GM19395 (cell line): Measurements from ENCODE around the gene MTFP1.
"Not testable (repeated sequence)": the region's sequence is repeated elsewhere in the genome, so short reads cannot be mapped to it uniquely, and the experiment has no call there.

ENCODE experiments used
- ATAC-seq: cut with Tn5 transposase; IDR thresholded peaks from one replicate; pipeline ENCODE4 v1.9.1; 2021; ENCODE audit warnings: mild to moderate bottlenecking, moderate library complexity; ENCODE audit not compliant: unreplicated experiment

The MTFP1 gene

GRCh38 chr22:30425616-30426387 lies at the start of gene MTFP1:
Gene MTFP1, plus strand, starts transcription at chr22:30425768. Its CDS starts 112 bp downstream, at chr22:30425880.
- ATAC-seq, result no peak

- no peak for ATAC-seq
These were observed 45.6 kb upstream of the MTFP1 start for GRCh38 chr22:30380011-30380410.

- ATAC-seq, result no peak
These were observed 44.3 kb upstream of the MTFP1 start for GRCh38 chr22:30381264-30381663.

- ATAC-seq, result no peak
These were observed 43.2 kb upstream of the MTFP1 start for GRCh38 chr22:30382340-30382739.

- no peak for ATAC-seq
These were observed 42.5 kb upstream of the MTFP1 start for GRCh38 chr22:30383061-30383460.

- ATAC-seq, result no peak
These were observed 39.6 kb upstream of the MTFP1 start for GRCh38 chr22:30385942-30386341.

- ATAC-seq, result no peak
These were observed 39.0 kb upstream of the MTFP1 start for GRCh38 chr22:30386608-30386959.

- peak; percentile 63 for ATAC-seq
These were observed 38.4 kb upstream of the MTFP1 start, which contains the start of gene RNF215 for GRCh38 chr22:30386960-30387827. Gene RNF215, minus strand, starts transcription at chr22:30387411. Its CDS starts 98 bp downstream, at chr22:30387313.

GRCh38 chr22:30390974-30391691 lies 34.4 kb upstream of the MTFP1 start:
- ATAC-seq, result no peak

- no peak for ATAC-seq
These were observed 32.8 kb upstream of the MTFP1 start for GRCh38 chr22:30392661-30393321.

- no peak for ATAC-seq
These were observed 32.3 kb upstream of the MTFP1 start for GRCh38 chr22:30393322-30393680.

GRCh38 chr22:30393885-30394284 lies 31.7 kb upstream of the MTFP1 start:
- no peak for ATAC-seq

GRCh38 chr22:30396871-30397655 lies 28.5 kb upstream of the MTFP1 start, which contains the start of gene SEC14L2:
Gene SEC14L2, plus strand, starts transcription at chr22:30397018. Its CDS starts 99 bp downstream, at chr22:30397117.
- no peak for ATAC-seq

- ATAC-seq, result no peak
These were observed 27.6 kb upstream of the MTFP1 start for GRCh38 chr22:30397656-30398635.

- no peak for ATAC-seq
These were observed 26.6 kb upstream of the MTFP1 start for GRCh38 chr22:30398685-30399680.

GRCh38 chr22:30399718-30400117 lies 25.9 kb upstream of the MTFP1 start:
- no peak for ATAC-seq

- no peak for ATAC-seq
These were observed 25.4 kb upstream of the MTFP1 start for GRCh38 chr22:30400159-30400558.

GRCh38 chr22:30401024-30401423 lies 24.5 kb upstream of the MTFP1 start:
- ATAC-seq, result not testable (repeated sequence)
